Left forelimb (tissue), 1 donor: ENCODE data around the gene RPP40.
"Not testable (repeated sequence)": the region's sequence is repeated elsewhere in the genome, so short reads cannot be mapped to it uniquely, and the experiment has no call there.

Source experiments
- DNase-seq: peaks from one replicate; pipeline ENCODE4 v3.0.0-alpha.2; 2018; ENCODE audit warnings: low spot score

Gene RPP40

DNA sequence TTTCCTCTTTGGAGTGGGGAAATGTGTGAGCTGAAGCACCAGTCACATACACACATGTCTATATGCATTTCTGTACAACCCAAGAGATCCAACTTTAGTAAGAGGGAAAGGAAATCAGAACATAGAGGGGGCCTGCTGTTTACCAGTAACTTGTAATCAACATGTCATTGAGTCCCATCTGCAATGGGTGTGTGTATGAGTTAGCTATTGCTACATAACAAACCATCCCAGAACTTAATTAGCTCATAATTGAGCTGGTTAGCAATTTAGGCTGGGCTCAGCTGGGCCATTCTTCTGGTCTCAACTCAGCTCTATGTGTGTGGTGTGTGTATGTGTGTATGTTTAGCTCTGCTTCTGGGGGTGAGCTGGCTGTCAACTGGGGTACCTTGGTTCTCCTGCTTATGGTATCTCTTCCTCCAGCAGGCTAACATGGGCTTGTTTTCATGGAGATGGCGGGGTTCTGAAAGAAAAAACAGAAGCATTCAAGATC, 10.3 kb upstream of the RPP40 start:
- DNase-seq = no peak

GRCh38 chr6:5012519-5012918, 8.7 kb upstream of the RPP40 start:
- DNase-seq = no peak

- no peak for DNase-seq
These were observed 7.5 kb upstream of the RPP40 start for GRCh38 chr6:5011346-5011745.

- DNase-seq = no peak
These were observed 3.7 kb upstream of the RPP40 start for GRCh38 chr6:5007531-5007930.

- no peak for DNase-seq
These were observed 2.4 kb upstream of the RPP40 start for GRCh38 chr6:5006222-5006621.

DNA sequence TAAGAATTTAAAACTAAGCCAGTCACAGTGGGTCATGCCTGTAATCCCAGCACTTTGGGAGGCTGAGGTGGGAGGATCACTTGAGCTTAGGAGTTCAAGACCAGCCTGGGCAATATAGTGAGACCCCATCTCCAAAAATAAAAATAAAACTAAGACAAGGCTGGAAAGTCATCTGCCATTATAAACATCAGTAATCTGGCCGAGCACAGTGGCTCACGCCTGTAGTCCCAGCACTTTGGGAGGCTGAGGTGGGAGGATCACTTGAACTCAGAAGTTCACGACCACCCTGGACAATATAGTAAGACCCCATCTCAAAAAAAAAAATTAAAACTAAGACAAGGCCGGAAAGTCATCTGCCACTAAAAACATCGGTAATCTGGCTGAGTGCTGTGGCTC, 1.2 kb upstream of the RPP40 start:
- not testable (repeated sequence) for DNase-seq

DNA sequence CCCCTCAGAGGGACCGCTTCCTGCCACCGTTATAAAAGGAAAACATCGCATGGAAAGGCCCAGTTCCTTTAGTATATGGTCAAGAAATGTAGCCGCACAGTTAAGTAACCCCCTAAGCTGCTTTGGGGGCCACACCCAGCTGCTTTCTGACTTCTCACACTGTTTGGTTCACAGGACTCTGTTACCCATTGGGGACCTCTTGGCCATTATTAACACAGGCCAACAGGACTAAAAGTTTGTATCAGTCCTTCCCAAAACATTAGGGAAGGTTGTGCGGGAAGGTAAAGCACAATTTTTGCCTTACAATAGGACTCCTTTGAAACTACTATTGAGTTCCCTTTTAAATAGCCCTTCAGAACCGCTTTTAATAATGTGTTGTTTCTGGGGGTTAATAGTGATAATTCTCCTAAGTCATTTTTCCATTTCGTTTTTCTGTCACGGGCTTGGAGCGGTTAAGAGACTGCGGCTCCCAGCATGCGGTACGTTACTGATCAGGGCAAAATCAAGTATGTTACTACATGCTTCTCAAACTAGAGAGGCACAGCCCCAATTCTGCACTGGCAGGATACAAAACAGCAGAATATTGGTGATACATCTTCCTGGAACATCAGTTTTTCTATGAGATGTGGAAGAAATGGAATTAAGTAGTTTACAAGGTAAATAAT, 668 bp upstream of the RPP40 start:
- DNase-seq = no peak

DNA sequence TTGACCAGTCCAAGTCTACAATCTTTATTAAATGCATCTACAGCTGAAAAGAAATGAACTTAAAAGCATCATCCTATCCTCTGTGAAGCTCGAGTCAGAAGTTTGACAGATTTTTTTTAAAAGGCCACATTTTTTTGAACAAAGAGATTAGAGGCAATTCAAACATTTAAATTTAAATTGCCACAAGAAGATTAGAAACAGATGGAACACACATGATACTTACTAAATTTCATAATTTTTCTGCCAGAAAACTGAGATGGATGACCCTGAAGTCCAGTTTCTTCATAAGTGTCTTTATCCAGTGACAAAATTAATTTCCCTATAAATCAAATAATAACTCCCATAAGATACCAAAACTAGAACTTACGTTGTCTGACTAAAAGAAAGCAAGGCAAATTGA, 4.3 kb downstream of the RPP40 start:
- no peak for DNase-seq

DNA sequence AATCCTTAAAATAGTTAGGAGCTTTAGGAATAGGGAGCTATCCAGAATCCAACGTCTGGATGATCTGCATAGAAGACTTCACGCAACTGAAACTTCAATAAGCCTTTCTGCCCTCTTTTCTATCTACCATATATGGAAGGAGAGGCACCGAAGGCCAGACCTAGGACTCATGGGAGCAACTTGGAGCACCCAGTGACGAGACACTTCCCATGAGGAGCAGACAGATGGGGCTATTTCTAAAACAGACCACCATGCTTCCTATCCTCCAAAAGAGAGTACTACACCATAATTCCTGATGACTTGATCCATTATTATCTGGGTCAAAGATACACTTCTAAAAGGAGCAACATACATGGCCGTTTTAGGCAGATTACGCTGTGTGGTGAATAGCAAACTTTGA, 6.0 kb downstream of the RPP40 start:
- no peak for DNase-seq

- no peak for DNase-seq
These were observed 9.1 kb downstream of the RPP40 start for GRCh38 chr6:4994741-4995140.

DNA sequence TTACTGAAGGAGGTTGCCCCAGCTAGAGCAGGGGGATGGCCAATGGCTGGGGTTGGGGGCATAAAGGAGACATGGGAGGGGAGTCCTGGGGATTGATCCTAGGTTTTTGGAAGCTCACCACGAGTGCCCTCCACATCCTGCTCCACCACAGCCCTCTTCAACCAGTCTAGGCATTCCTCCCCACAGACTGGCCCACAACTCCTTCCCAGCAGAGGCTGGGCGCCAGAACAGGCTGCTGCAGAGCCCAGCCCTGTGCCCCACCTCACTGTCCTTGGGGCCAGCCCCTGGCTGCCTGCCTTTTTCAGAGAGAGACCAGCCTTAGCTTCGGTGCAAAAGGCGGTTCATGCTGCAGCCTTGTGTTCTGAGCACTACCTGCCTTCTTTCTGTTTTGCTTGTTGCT, 16.4 kb downstream of the RPP40 start:
- DNase-seq = no peak

- DNase-seq = no peak
These were observed 16.8 kb downstream of the RPP40 start for GRCh38 chr6:4986999-4987398.

DNA sequence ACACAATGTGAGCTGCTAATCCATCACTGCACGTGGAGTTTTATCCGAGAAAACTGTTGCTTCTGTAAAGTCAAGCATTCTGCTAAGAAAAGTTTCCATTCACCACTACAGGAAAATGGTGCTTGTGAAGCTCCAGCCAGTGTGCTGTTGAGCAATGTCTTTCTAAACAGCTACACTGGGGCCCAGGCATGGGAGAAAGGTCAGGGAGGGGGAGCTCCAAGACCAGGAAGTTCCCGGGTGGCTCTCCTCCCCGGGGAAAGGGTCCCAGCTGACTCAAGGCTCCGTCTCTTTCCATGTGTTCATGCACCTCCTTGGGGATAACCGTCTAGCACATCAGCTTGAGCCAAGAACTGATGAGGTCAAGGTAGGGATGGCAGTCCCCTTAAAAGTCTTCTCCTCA, 20.5 kb downstream of the RPP40 start:
- DNase-seq = no peak

DNA sequence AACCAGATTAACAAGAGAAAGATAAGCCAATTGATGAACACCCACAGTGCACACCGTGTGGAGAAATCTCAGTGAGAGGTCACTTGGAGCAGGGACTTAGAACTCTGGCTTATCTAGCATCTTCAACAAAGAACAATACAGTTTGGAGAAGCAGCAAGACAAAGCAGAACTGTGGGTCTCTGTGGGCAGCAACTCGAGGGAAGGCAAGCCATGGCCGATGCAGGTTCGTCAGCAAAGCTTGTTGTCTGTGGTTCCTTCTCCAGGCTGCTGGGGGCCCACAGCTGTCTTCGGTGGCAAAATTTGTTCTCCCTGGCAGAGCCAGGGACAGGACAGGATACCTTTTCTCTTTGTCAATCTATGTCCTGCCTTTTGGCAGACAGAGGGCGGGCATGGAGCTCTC, 22.1 kb downstream of the RPP40 start:
- DNase-seq = no peak

- DNase-seq = no peak
These were observed 24.4 kb downstream of the RPP40 start for GRCh38 chr6:4979426-4979825.

DNA sequence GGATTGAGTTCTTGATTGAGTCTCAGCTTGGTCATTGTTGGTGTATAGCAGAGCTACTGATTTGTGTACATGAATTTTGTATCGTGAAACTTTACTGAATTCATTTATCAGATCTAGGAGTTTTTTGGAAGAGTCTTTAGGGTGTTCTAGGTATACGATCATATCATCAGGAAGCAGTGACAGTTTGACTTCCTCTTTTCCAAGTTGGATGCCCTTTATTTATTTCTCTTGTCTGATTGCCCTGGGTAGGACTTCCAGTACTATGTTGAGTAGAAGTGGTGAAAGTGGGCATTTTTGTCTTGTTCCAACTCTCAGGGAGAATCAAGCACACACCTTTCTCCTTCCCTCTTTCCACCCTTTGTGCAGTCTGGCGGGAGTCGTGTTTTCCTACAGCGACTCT, 26.4 kb downstream of the RPP40 start:
- no peak for DNase-seq

- DNase-seq = no peak
These were observed 28.3 kb downstream of the RPP40 start for GRCh38 chr6:4975506-4975905.

- no peak for DNase-seq
These were observed 28.9 kb downstream of the RPP40 start for GRCh38 chr6:4974962-4975361.

- DNase-seq = peak; percentile 81
These were observed 29.7 kb downstream of the RPP40 start for GRCh38 chr6:4973982-4974745.

- no peak for DNase-seq
These were observed 30.4 kb downstream of the RPP40 start for GRCh38 chr6:4973415-4973814.

DNA sequence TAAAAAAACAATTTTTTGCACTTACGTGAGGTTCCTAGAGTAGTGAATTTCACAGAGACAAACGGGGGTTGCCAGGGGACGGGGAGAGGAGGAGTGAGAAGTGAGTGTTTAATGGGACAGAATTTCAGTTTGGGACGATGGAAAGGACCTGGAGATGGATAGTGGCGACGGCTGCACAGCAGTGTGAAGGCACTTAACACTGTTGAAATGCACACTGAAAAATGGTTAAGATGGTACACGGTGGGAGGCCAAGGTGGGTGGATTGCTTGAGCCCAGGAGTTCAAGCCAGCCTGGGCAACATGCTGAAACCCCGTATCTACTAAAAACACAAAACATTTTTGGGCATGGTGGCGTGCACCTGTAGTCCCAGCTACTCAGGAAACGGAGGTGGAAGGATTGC, 31.4 kb downstream of the RPP40 start:
- peak; percentile 30 for DNase-seq

- peak; percentile 45 for DNase-seq
These were observed 32.0 kb downstream of the RPP40 start for GRCh38 chr6:4971851-4972250.

- peak; percentile 59 for DNase-seq
These were observed 33.0 kb downstream of the RPP40 start for GRCh38 chr6:4970739-4971395.
